Upper lobe of left lung (tissue), 4 donors: ENCODE results near the gene CAMK1G.

Source experiments
- EP300 ChIP-seq, 4 donors: sonication (generic); formaldehyde crosslinking; IDR thresholded peaks; one replicate each; pipeline ENCODE4 v1.5.1; 2017; ENCODE audit warnings: antibody characterized with exemption in 4 of 4, control low read depth in 2 of 4
- POLR2A ChIP-seq, 4 donors: fragments of 450-650 bp; IDR thresholded peaks; one replicate each; pipeline ENCODE4 v1.5.1; 2016 to 2017; ENCODE audit warnings: antibody characterized with exemption in 4 of 4, mild to moderate bottlenecking in 2 of 4
- POLR2AphosphoS5 ChIP-seq, 2 donors: sonication (generic); formaldehyde crosslinking; IDR thresholded peaks; one replicate each; pipeline ENCODE4 v1.5.1; 2017; ENCODE audit warnings: antibody characterized with exemption in 2 of 2
- TF ChIP-seq, protein P1 (sequence below), 6 experiments: fragments of 450-650 bp in 4 of 6; fragments of 200-600 bp in 2 of 6; sonication (generic) in 2 of 6; IDR thresholded peaks; one replicate each; pipeline ENCODE4 v1.5.1; 2016 to 2019; ENCODE audit warnings: antibody characterized with exemption in 6 of 6

DNA sequence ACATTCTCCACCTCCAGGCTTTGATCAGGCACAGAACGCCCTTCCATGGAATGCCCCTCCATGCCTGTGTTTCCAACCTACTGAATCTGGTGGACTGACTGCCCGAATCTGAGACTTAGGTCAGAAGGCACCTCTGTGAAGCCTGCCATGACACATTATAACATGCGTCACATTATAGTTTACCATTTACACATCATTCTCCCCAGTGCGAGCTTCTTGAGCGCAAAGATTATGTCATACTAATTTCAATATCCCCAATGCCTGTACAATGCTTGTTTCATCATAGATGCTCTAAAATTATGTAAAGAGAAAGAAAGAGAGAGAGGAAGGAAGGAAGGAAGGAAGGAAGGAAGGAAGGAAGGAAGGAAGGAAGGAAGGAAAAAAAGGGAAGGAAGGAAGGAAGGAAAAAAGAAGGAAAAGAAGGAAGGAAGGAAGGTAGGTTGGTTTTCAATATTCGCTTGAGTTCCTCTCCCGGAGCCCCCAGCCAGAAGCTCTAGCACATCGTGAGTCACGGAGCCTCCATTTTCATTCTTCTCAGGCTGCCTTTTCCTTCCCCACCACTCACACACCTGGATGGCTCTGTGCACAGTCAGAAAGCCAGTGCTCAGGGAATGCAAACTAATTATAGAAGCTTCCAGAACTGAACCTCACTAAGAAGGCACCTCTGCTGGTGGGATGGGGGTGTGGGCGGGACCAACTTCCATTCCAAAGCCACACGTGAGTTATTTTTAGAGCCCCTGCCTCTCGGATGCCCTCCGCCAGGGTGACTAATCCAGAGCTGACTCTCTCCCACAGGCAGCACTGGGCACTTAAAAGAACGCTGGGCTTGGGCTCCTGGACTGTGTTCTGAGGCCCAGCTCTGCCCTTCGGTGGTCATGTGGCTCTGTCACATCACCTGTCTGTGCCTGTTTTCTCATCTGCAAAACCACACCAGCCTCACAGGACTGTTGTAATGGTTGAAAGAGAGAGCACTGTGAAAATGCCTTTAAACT is 41.3 kb downstream of the CAMK1G start:
- TF ChIP-seq, protein P1, sequence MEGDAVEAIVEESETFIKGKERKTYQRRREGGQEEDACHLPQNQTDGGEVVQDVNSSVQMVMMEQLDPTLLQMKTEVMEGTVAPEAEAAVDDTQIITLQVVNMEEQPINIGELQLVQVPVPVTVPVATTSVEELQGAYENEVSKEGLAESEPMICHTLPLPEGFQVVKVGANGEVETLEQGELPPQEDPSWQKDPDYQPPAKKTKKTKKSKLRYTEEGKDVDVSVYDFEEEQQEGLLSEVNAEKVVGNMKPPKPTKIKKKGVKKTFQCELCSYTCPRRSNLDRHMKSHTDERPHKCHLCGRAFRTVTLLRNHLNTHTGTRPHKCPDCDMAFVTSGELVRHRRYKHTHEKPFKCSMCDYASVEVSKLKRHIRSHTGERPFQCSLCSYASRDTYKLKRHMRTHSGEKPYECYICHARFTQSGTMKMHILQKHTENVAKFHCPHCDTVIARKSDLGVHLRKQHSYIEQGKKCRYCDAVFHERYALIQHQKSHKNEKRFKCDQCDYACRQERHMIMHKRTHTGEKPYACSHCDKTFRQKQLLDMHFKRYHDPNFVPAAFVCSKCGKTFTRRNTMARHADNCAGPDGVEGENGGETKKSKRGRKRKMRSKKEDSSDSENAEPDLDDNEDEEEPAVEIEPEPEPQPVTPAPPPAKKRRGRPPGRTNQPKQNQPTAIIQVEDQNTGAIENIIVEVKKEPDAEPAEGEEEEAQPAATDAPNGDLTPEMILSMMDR (IDR thresholded peaks at IDR 0.05), result no peak
- TF ChIP-seq EP300 (IDR thresholded peaks at IDR 0.05) (no peak), POLR2AphosphoS5 (IDR thresholded peaks at IDR 0.05) (no peak), POLR2A (IDR thresholded peaks at IDR 0.05) (no peak)
